GM12891 (cell line): ENCODE data around the gene BICD1.

Source experiments
- PAX5 ChIP-seq: IDR thresholded peaks from 2 replicates; pipeline ENCODE4 v1.6.1; 2011; ENCODE audit warnings: low read length, moderate library complexity, mild to moderate bottlenecking; ENCODE audit not compliant: insufficient read depth, severe bottlenecking
- POLR2A ChIP-seq: IDR thresholded peaks from 2 replicates; pipeline ENCODE4 v1.6.1; 2011; ENCODE audit warnings: low read depth, low read length, control low read depth
- POLR2AphosphoS5 ChIP-seq: IDR thresholded peaks from 2 replicates; pipeline ENCODE4 v1.6.1; 2011; ENCODE audit warnings: low read depth, low read length, control low read depth
- POU2F2 ChIP-seq: IDR thresholded peaks from 2 replicates; pipeline ENCODE4 v1.6.1; 2011; ENCODE audit warnings: low read depth, mild to moderate bottlenecking, control low read depth, low read length, moderate library complexity
- SPI1 ChIP-seq: IDR thresholded peaks from 2 replicates; pipeline ENCODE4 v1.6.1; 2011; ENCODE audit warnings: low read depth, low read length, control low read depth
- TAF1 ChIP-seq: IDR thresholded peaks from 2 replicates; pipeline ENCODE4 v1.6.1; 2011; ENCODE audit warnings: low read depth, low read length, control low read depth

- TF ChIP-seq POLR2A (no peak), POLR2AphosphoS5 (no peak), TAF1 (no peak), PAX5 (no peak), SPI1 (no peak), POU2F2 (no peak)
Measured at GRCh38 chr12:32155041-32155440, 48.4 kb downstream of the BICD1 start.
